Mesendoderm (in vitro differentiated cells): ENCODE measurements around the gene EPHB2.

ENCODE experiments used
- DNase-seq: peaks from one replicate; pipeline ENCODE4 v3.0.0; 2013
- H2AK5ac ChIP-seq: 2 replicates; pipeline ENCODE4 v1.6.1; 2013; ENCODE audit warnings: low read length, inconsistent platforms
- H2BK120ac ChIP-seq: 2 replicates; pipeline ENCODE4 v1.6.1; 2013; ENCODE audit warnings: low read depth, mild to moderate bottlenecking, low read length, moderate library complexity, mixed read lengths
- H2BK15ac ChIP-seq: replicated peaks from 2 replicates; pipeline ENCODE4 v1.6.1; 2013; ENCODE audit warnings: low read depth, mild to moderate bottlenecking, moderate library complexity
- H2BK5ac ChIP-seq: 2 replicates; pipeline ENCODE4 v1.6.1; 2013; ENCODE audit warnings: low read length, inconsistent platforms
- H3K18ac ChIP-seq: 2 replicates; pipeline ENCODE4 v1.6.1; 2013; ENCODE audit warnings: mild to moderate bottlenecking, low read length, mixed read lengths
- H3K23ac ChIP-seq: one replicate; pipeline ENCODE4 v1.6.1; 2013; ENCODE audit warnings: low read length
- H3K27ac ChIP-seq: 2 replicates; pipeline ENCODE4 v1.5.1; 2013; ENCODE audit warnings: low read depth, mild to moderate bottlenecking, inconsistent platforms, low read length, moderate library complexity
- H3K27me3 ChIP-seq: 2 replicates; pipeline ENCODE4 v1.6.1; 2013; ENCODE audit warnings: low read length, control low read depth, mild to moderate bottlenecking, inconsistent platforms; ENCODE audit not compliant: insufficient read depth, poor library complexity
- H3K36me3 ChIP-seq: 2 replicates; pipeline ENCODE4 v1.6.1; 2013; ENCODE audit warnings: low read length, inconsistent platforms; ENCODE audit not compliant: control insufficient read depth, insufficient read depth
- H3K4ac ChIP-seq: one replicate; pipeline ENCODE4 v1.6.1; 2013; ENCODE audit warnings: low read depth, mild to moderate bottlenecking, low read length, moderate library complexity
- H3K4me1 ChIP-seq: 2 replicates; pipeline ENCODE4 v1.6.1; 2013; ENCODE audit warnings: low read depth, low read length, inconsistent platforms; ENCODE audit not compliant: control insufficient read depth
- H3K4me2 ChIP-seq: 2 replicates; pipeline ENCODE4 v1.6.1; 2013; ENCODE audit warnings: low read length
- H3K4me3 ChIP-seq: 2 replicates; pipeline ENCODE4 v1.5.1; 2013; ENCODE audit warnings: mild to moderate bottlenecking, low read length
- H3K56ac ChIP-seq: one replicate; pipeline ENCODE4 v1.6.1; 2013; ENCODE audit warnings: low read length
- H3K79me1 ChIP-seq: 2 replicates; pipeline ENCODE4 v1.6.1; 2013; ENCODE audit warnings: low read length, inconsistent platforms
- H3K79me2 ChIP-seq: 2 replicates; pipeline ENCODE4 v1.6.1; 2013; ENCODE audit warnings: mild to moderate bottlenecking, low read length; ENCODE audit not compliant: control insufficient read depth, insufficient read depth
- H3K9ac ChIP-seq: 2 replicates; pipeline ENCODE4 v1.6.1; 2013; ENCODE audit warnings: low read length, inconsistent platforms
- H4K5ac ChIP-seq: one replicate; pipeline ENCODE4 v1.6.1; 2013; ENCODE audit warnings: low read length
- H4K8ac ChIP-seq: one replicate; pipeline ENCODE4 v1.6.1; 2013; ENCODE audit warnings: low read depth, mild to moderate bottlenecking, control low read depth, low read length, moderate library complexity
- WGBS: extraction: QIAGEN DNeasy Blood & Tissue Kit; methylation state at CpG from one replicate; pipeline ENCODE4 v1.1.7; 2013; ENCODE audit warnings: low lambda C conversion rate, missing lambda C conversion rate; ENCODE audit not compliant: insufficient coverage; ENCODE audit errors: extremely low coverage; 5-methylcytosine and 5-hydroxymethylcytosine counted together

EPHB2 gene

DNA sequence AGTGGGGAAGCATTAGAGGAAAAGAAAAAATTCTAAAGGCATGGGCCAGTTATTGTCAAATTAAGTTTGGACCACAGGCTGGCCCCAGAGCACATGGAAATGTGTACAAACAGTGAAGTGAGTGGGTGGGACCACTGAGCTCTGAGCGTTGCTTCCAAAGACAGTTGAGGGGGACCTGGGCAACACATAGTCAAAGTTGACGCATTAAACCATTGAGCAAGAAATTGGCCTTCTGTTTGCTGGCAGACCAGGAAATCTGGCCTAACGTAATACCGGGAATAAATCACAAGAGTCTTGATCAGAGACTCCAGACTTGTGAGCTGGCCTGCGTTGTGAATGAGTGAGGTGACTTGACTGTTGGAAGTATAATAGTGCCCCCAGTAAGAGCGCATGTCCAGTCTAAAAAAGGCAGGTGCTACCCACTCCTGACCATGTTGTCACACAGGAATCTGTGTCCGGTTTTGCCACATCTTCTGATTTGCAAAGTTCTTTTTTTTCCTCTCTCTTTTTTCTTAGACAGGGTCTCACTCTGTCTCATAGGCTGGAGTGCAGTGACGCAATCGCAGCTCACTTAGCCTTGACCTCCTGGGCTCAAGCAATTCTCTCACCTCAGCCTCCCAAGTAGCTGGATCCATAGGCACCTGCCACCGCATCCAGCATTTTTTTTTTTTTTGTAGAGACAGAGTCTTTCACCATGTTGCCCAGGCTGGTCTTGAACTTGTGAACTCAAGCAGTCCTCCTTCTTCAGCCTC, 10.7 kb downstream of the EPHB2 start:
- no CpG with 5 or more reads among the region's 10 CpGs for WGBS
- no peaks in the 10 kb centered on the region for H3K79me2 ChIP-seq

DNA sequence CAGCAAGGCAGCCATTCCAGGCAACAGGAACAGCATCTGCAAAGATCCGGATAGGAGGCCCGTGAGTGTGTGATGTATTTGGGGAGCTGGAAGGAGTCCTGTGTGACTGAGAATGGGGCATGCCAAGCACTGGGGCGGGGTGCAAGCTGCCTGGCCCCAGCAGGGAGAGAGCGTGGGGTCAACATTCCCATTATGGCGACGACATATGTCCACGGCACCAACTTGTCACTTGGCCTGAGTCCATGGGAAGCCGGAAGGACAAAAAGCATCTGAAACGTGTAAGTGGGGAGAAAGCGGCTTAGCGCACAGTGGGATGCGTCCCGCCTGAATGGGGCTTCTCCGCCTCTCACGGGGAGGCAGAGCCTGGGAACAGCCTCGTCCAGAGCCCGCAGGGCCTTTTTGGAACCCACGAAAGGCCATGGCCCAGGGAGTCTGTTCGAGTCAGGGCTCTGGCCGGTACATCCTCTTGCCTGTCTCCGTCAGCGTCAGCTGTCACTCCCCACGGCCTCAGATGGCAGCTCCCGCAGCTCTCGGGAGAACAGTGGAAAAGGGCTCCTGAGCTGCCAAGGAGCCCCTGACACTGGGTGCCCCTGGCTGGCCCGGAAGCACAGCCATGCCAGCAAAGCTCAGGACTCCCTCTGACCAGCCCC, 12.4 kb downstream of the EPHB2 start:
- Histone ChIP-seq H3K27me3 (no peaks in the 10 kb centered on the region), H3K4me1 (no peaks in the 10 kb centered on the region), H3K4me2 (no peak overlapping the region), H4K5ac (no peak overlapping the region), H3K56ac (no peak overlapping the region), H3K36me3 (no peaks in the 10 kb centered on the region), H3K27ac (no peak overlapping the region), H2BK15ac (no peak overlapping the region), H3K4me3 (no peak overlapping the region), H3K18ac (no peak overlapping the region), H3K79me2 (no peaks in the 10 kb centered on the region), H2BK5ac (no peak overlapping the region), H3K9ac (no peak overlapping the region), H4K8ac (no peak overlapping the region), H3K23ac (no peak overlapping the region), H2BK120ac (no peak overlapping the region), H3K4ac (no peak overlapping the region), H3K79me1 (no peaks in the 10 kb centered on the region), H2AK5ac (no peak overlapping the region)
- DNase-seq, result no peak
- WGBS, result no CpG with 5 or more reads among the region's 26 CpGs

More for the DNA sequence above, 10.7 kb downstream of the EPHB2 start:
- no peak overlapping the region for H4K5ac ChIP-seq
- H3K4ac ChIP-seq, result no peak overlapping the region
- H3K4me2 ChIP-seq, result no peak overlapping the region
- no peaks in the 10 kb centered on the region for H3K27me3 ChIP-seq
- H3K9ac ChIP-seq, result no peak overlapping the region
- no peak for DNase-seq
- H3K4me3 ChIP-seq, result no peak overlapping the region
- no peak overlapping the region for H2BK15ac ChIP-seq
- H3K79me1 ChIP-seq, result no peaks in the 10 kb centered on the region
- no peak overlapping the region for H3K18ac ChIP-seq
- no peak overlapping the region for H2BK120ac ChIP-seq
- no peak overlapping the region for H4K8ac ChIP-seq
- H3K36me3 ChIP-seq, result no peaks in the 10 kb centered on the region
- no peak overlapping the region for H3K56ac ChIP-seq
- no peak overlapping the region for H3K27ac ChIP-seq
- H2AK5ac ChIP-seq, result no peak overlapping the region
- peaks cover 5% of the 10 kb centered on the region for H3K4me1 ChIP-seq
- H3K23ac ChIP-seq, result no peak overlapping the region
- no peak overlapping the region for H2BK5ac ChIP-seq

DNA sequence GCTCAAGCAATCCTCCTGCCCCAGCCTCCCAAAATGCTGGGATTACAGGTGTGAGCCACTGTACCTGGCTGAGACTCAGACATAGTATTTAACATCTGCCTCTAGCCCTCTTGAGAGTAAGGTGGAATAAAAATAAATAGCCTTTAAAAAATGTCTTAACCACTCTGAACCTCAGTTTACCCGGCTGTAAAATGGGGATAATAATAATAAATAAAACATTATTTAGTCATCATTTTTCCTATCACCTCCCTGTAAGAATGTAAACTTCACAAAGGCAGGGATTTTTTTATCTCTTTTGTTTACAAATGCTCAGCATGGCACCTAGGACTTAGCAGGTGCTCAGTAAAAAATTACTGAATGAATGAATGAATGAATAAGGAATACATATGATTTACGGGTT, 17.2 kb downstream of the EPHB2 start:
- no peak overlapping the region for H3K4me2 ChIP-seq
- H4K8ac ChIP-seq, result no peak overlapping the region
- no peak overlapping the region for H2BK5ac ChIP-seq
- no peak overlapping the region for H2BK120ac ChIP-seq
- H2BK15ac ChIP-seq, result no peak overlapping the region
- H3K36me3 ChIP-seq, result no peaks in the 10 kb centered on the region
- H4K5ac ChIP-seq, result no peak overlapping the region
- no peak for DNase-seq
- H3K79me2 ChIP-seq, result no peaks in the 10 kb centered on the region
- H3K27ac ChIP-seq, result no peak overlapping the region
- H3K9ac ChIP-seq, result no peak overlapping the region
- no peak overlapping the region for H3K23ac ChIP-seq
- H3K4me3 ChIP-seq, result no peak overlapping the region
- H3K79me1 ChIP-seq, result no peaks in the 10 kb centered on the region
- WGBS, result no CpG with 5 or more reads among the region's 2 CpGs
- no peaks in the 10 kb centered on the region for H3K27me3 ChIP-seq
- no peaks in the 10 kb centered on the region for H3K4me1 ChIP-seq
- H3K4ac ChIP-seq, result no peak overlapping the region
- H3K56ac ChIP-seq, result no peak overlapping the region
- no peak overlapping the region for H2AK5ac ChIP-seq
- H3K18ac ChIP-seq, result no peak overlapping the region

- no peaks in the 10 kb centered on the region for H3K79me1 ChIP-seq
- no peak overlapping the region for H2BK15ac ChIP-seq
- no peak overlapping the region for H2AK5ac ChIP-seq
- WGBS, result no CpG with 5 or more reads among the region's 14 CpGs
- no peak overlapping the region for H3K27ac ChIP-seq
- no peak overlapping the region for H3K4me3 ChIP-seq
- H3K79me2 ChIP-seq, result no peaks in the 10 kb centered on the region
- H3K23ac ChIP-seq, result no peak overlapping the region
- no peaks in the 10 kb centered on the region for H3K27me3 ChIP-seq
- no peaks in the 10 kb centered on the region for H3K4me1 ChIP-seq
- no peak overlapping the region for H4K5ac ChIP-seq
- H3K56ac ChIP-seq, result no peak overlapping the region
- H2BK5ac ChIP-seq, result no peak overlapping the region
- H3K18ac ChIP-seq, result no peak overlapping the region
- H4K8ac ChIP-seq, result no peak overlapping the region
- no peak overlapping the region for H2BK120ac ChIP-seq
- no peaks in the 10 kb centered on the region for H3K36me3 ChIP-seq
- DNase-seq, result no peak
- no peak overlapping the region for H3K4ac ChIP-seq
- H3K9ac ChIP-seq, result no peak overlapping the region
- H3K4me2 ChIP-seq, result no peak overlapping the region
These were observed 18.2 kb downstream of the EPHB2 start for GRCh38 chr1:22728751-22729399.

DNA sequence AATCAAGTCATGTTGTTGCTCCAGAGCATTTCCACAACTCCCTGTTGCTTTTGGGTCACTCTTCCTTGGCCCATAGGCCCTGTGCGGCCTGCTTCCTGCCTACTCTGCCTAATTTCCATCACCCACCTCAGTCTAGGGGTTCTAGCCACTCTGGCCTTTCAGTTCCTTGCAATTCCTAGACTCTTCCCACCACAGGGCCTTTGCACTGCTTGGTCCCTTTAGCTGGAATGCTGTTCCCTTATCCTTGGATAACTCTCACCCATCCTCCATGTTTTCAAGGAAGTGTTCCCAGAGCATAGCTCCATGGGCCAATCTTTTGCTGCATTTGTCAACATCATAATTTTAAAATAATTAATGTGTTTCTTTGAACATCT, 18.7 kb downstream of the EPHB2 start:
- Histone ChIP-seq H2AK5ac (no peak overlapping the region), H3K4ac (no peak overlapping the region), H3K18ac (no peak overlapping the region), H3K27ac (no peak overlapping the region), H3K4me1 (no peaks in the 10 kb centered on the region), H4K5ac (no peak overlapping the region), H3K4me3 (no peak overlapping the region), H3K36me3 (no peaks in the 10 kb centered on the region), H3K23ac (no peak overlapping the region), H3K79me2 (no peaks in the 10 kb centered on the region), H3K56ac (no peak overlapping the region), H2BK5ac (no peak overlapping the region), H3K4me2 (no peak overlapping the region), H3K9ac (no peak overlapping the region), H4K8ac (no peak overlapping the region), H2BK15ac (no peak overlapping the region), H3K79me1 (no peaks in the 10 kb centered on the region), H3K27me3 (no peaks in the 10 kb centered on the region), H2BK120ac (no peak overlapping the region)
- no peak for DNase-seq
- WGBS, result no CpG with 5 or more reads among the region's 1 CpG
